ENCODE results near the gene RINT1.

The RINT1 gene

DNA sequence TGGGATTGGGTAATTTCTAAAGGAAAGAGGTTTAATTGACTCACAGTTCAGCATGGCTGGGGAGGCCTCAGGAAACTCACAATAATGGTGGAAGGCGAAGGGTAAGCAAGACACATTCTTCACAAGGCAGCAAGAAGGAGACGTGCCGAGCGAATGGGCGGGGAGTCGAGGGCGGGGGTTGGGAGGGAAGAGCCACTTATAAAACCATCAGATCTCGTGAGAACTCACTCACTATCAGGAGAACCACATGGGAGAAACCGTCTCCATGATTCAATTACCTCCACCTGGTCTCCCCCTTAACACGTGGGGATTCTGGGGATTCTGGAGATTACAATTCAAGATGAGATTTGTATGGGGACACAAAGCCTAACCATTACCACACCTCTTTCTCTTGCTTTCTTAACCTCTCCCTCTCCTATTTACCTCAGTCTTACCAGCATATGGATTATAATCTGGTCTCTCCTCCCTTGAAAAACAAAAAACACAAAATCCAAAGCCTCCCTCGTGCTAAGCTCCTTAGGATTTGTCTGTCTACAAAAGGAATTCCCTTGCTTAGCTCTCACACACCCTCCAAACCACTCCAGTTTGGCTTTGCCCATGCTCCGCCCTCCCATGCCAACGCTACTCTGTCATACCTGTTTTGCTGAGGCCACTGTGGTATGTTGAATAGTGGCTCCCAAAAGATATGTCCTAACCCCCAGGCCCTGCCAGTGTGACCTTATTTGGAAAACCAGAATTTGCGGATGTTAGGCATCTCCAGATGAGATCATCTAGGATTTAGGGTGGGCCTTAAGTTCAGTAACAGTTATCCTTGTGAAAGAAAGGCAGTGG is 68.9 kb downstream of the RINT1 start:
- TF ChIP-seq CEBPB (IDR thresholded peaks at IDR 0.05): no peak
- TF ChIP-seq EP300 (IDR thresholded peaks at IDR 0.05; ENCODE audit: borderline replicate concordance): no peak
- TF ChIP-seq RAD21 (IDR thresholded peaks at IDR 0.05; ENCODE audit: low read depth): no peak
- TF ChIP-seq TEAD4 (IDR thresholded peaks at IDR 0.05): 0 out of 2 replicates have a peak, but pooled peaks have one; percentile 16
- TF ChIP-seq, protein P1, sequence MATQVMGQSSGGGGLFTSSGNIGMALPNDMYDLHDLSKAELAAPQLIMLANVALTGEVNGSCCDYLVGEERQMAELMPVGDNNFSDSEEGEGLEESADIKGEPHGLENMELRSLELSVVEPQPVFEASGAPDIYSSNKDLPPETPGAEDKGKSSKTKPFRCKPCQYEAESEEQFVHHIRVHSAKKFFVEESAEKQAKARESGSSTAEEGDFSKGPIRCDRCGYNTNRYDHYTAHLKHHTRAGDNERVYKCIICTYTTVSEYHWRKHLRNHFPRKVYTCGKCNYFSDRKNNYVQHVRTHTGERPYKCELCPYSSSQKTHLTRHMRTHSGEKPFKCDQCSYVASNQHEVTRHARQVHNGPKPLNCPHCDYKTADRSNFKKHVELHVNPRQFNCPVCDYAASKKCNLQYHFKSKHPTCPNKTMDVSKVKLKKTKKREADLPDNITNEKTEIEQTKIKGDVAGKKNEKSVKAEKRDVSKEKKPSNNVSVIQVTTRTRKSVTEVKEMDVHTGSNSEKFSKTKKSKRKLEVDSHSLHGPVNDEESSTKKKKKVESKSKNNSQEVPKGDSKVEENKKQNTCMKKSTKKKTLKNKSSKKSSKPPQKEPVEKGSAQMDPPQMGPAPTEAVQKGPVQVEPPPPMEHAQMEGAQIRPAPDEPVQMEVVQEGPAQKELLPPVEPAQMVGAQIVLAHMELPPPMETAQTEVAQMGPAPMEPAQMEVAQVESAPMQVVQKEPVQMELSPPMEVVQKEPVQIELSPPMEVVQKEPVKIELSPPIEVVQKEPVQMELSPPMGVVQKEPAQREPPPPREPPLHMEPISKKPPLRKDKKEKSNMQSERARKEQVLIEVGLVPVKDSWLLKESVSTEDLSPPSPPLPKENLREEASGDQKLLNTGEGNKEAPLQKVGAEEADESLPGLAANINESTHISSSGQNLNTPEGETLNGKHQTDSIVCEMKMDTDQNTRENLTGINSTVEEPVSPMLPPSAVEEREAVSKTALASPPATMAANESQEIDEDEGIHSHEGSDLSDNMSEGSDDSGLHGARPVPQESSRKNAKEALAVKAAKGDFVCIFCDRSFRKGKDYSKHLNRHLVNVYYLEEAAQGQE (IDR thresholded peaks at IDR 0.05; ENCODE audit: low read depth): no peak

DNA sequence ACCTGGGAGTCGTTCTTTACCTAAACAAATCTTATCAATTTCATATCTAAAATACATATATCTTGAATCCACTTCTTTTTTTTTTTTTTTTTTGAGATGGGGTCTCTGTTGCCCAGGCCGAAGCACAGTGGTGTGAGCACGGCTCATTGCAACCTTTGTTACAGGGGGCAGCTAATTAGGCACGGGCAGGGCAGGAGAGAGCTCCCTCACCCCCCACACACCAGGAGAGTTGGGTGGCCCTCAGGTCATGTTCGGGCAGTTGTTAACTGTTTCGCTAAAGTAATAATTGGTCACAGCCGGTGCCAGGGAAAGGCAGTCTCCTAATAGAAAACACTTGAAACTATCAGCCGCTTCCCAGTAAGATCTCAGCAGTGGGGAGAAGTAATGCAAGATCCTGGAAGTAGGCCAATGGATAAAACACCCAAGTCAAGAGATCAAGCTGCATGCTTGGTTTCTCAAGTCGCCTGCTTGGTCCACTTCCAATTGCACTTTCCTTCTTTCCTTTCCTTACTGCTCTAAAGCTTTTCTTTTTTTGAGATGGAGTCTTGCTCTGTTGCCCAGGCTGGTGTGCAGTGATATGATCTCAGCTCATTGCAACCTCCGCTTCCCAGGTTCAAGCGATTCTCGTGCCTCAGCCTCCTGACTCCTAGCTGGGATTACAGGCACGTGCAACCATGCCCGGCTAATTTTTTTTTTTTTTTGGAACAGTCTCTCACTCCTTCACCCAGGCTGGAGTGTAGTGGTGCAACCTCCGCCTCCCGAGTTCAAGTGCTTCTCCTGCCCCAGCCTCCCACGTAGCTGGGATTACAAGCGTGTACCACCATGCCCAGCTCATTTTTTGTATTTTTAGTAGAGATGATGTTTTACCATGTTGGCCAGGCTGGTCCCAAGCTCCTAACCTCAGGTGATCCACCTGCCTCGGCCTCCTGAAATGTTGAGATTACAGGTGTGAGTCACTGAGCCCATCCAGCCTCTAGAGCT is 70.6 kb downstream of the RINT1 start:
- TF ChIP-seq TCF12 (IDR thresholded peaks at IDR 0.05; ENCODE audit: low read depth): no peak
- TF ChIP-seq EP300 (IDR thresholded peaks at IDR 0.05; ENCODE audit: borderline replicate concordance): no peak
- TF ChIP-seq RAD21 (IDR thresholded peaks at IDR 0.05; ENCODE audit: low read depth): no peak
- TF ChIP-seq ZBTB7A (IDR thresholded peaks at IDR 0.05; ENCODE audit: low read depth): no peak
- TF ChIP-seq, protein P2, sequence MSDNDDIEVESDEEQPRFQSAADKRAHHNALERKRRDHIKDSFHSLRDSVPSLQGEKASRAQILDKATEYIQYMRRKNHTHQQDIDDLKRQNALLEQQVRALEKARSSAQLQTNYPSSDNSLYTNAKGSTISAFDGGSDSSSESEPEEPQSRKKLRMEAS (IDR thresholded peaks at IDR 0.05): no peak
- TF ChIP-seq YY1 (IDR thresholded peaks at IDR 0.05; ENCODE audit: low read depth): no peak
- TF ChIP-seq EGR1 (IDR thresholded peaks at IDR 0.05): no peak
- TF ChIP-seq FOXM1 (IDR thresholded peaks at IDR 0.05; ENCODE audit: borderline replicate concordance, low read depth): no peak
- TF ChIP-seq NFIC (IDR thresholded peaks at IDR 0.05): no peak
- TF ChIP-seq, protein P1 (IDR thresholded peaks at IDR 0.05; ENCODE audit: low read depth): no peak
- TF ChIP-seq CREB1 (IDR thresholded peaks at IDR 0.05; ENCODE audit: low read depth): no peak
- TF ChIP-seq, protein P3, sequence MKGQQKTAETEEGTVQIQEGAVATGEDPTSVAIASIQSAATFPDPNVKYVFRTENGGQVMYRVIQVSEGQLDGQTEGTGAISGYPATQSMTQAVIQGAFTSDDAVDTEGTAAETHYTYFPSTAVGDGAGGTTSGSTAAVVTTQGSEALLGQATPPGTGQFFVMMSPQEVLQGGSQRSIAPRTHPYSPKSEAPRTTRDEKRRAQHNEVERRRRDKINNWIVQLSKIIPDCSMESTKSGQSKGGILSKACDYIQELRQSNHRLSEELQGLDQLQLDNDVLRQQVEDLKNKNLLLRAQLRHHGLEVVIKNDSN (IDR thresholded peaks at IDR 0.05): no peak
- no peak for TF ChIP-seq TEAD4 (IDR thresholded peaks at IDR 0.05)
- no peak for TF ChIP-seq CEBPB (IDR thresholded peaks at IDR 0.05)
- TF ChIP-seq TAF1 (IDR thresholded peaks at IDR 0.05; ENCODE audit: low read depth): no peak

DNA sequence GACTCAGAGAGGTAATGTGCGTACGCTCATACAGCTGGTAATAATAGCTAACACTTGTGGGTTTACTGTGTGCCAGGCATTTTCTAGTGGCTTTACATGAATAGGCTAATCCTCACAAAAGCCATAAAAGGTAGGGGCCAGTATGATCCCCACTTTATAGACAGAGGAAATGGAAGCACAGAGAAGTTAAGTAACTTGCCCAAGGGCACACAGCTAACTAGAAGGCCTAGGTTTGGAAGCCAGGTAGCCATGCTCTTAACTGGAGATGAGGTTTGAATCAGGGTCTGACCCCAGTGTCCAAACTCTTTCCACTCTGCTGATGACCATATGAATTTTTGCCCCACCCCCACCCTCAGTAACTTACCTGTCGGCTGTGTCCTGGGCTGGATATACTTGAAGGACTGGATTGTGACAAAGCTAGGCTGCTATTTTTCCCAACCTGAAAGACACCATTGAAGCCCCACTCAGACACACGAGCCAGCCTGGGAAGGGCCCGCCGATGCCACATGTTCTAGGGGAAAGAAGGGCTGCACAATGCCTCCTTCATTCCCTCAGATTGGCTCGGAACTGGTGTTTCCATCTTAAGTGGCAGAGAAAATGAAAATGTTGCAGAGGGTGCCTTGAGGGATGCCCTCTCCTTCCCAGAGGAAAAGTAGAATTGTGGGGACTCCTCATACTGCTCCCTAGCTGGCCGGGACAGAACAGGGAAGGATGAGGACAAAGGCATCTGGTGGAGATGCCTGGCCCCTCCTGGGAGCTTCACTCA is 78.3 kb downstream of the RINT1 start:
- no peak for TF ChIP-seq TCF12 (IDR thresholded peaks at IDR 0.05; ENCODE audit: low read depth)
- TF ChIP-seq EP300 (IDR thresholded peaks at IDR 0.05; ENCODE audit: borderline replicate concordance): no peak
- no peak for TF ChIP-seq EGR1 (IDR thresholded peaks at IDR 0.05)
- TF ChIP-seq TAF1 (IDR thresholded peaks at IDR 0.05; ENCODE audit: low read depth): no peak
- TF ChIP-seq, protein P1 (IDR thresholded peaks at IDR 0.05; ENCODE audit: low read depth): no peak

Data from Ishikawa (cell line).